Endometrial microvascular endothelial cells (primary cell): ENCODE data around the gene SOS1. TPM values are rescaled to one million over a fixed set of nuclear protein-coding genes. Genes with fewer than 3 reads are reported as not detected.

ENCODE experiments used
- in situ Hi-C: cut with HindIII; loops from 2 replicates; pipeline ENCODE4 v1.10.0; 2017; ENCODE audit warnings: low sequenced_read_pairs, low pct_unique_long_range_greater_than_20kb; ENCODE audit errors: inconsistent ontology term
- total RNA-seq: library from RNA; depleted of rRNA; stranded (reverse); fragments of >200 nt; gene quantifications from one replicate; pipeline ENCODE4 v1.2.3, GENCODE V29; 2015; ENCODE audit errors: inconsistent ontology term

Gene SOS1
- total RNA-seq, 1 donor from 2014 or later: 10.0 TPM

GRCh38 chr2:39114771-39115170 lies 6.1 kb downstream of the SOS1 start:
- in situ Hi-C loops: no loop called here

GRCh38 chr2:39109537-39109936 lies 11.3 kb downstream of the SOS1 start:
- in situ Hi-C loops: no loop called here

- in situ Hi-C loops: no loop called here
These were observed 12.5 kb downstream of the SOS1 start for GRCh38 chr2:39108377-39108776.

- in situ Hi-C loops: no loop called here
These were observed 13.1 kb downstream of the SOS1 start for GRCh38 chr2:39107724-39108273.

GRCh38 chr2:39107156-39107555 lies 13.7 kb downstream of the SOS1 start:
- in situ Hi-C loops: no loop called here

GRCh38 chr2:39099870-39100728 lies 20.8 kb downstream of the SOS1 start:
- in situ Hi-C loops: no loop called here

GRCh38 chr2:39099310-39099869 lies 21.5 kb downstream of the SOS1 start:
- in situ Hi-C loops: no loop called here

GRCh38 chr2:39095624-39096023 lies 25.2 kb downstream of the SOS1 start:
- in situ Hi-C loops: no loop called here

- in situ Hi-C loops: no loop called here
These were observed 26.0 kb downstream of the SOS1 start for GRCh38 chr2:39094717-39095363.

- in situ Hi-C loops: no loop called here
These were observed 27.5 kb downstream of the SOS1 start for GRCh38 chr2:39093218-39093898.

GRCh38 chr2:39091543-39091942 lies 29.3 kb downstream of the SOS1 start:
- in situ Hi-C loops: no loop called here

- in situ Hi-C loops: no loop called here
These were observed 29.8 kb downstream of the SOS1 start for GRCh38 chr2:39091063-39091462.

- in situ Hi-C loops: no loop called here
These were observed 40.7 kb downstream of the SOS1 start for GRCh38 chr2:39080152-39080551.

GRCh38 chr2:39069890-39070465 lies 50.9 kb downstream of the SOS1 start:
- in situ Hi-C loops: loop anchor here (10.0 kb wide), 1 partner anchor 145 kb away; no protein-coding TSS in a partner anchor

GRCh38 chr2:39069136-39069515 lies 51.7 kb downstream of the SOS1 start:
- in situ Hi-C loops: loop anchor here (10.0 kb wide), 1 partner anchor 146 kb away; no protein-coding TSS in a partner anchor

- in situ Hi-C loops: loop anchor here (10.0 kb wide), 1 partner anchor 146 kb away; no protein-coding TSS in a partner anchor
These were observed 52.3 kb downstream of the SOS1 start for GRCh38 chr2:39068299-39069135.

- in situ Hi-C loops: loop anchor here (10.0 kb wide), 1 partner anchor 149 kb away; no protein-coding TSS in a partner anchor
These were observed 55.2 kb downstream of the SOS1 start for GRCh38 chr2:39065616-39066015.

- in situ Hi-C loops: loop anchor here (10.0 kb wide), 1 partner anchor 152 kb away; no protein-coding TSS in a partner anchor
These were observed 58.5 kb downstream of the SOS1 start for GRCh38 chr2:39062320-39062719.
